IPS-18c (cell line): ENCODE results near the gene HS3ST4.

Source experiments
- H3K4me3 ChIP-seq: 2 replicates; pipeline ENCODE4 v1.7.0; 2013; ENCODE audit warnings: low read depth, mild to moderate bottlenecking, low read length, moderate library complexity; ENCODE audit not compliant: insufficient read depth
- H3K9me3 ChIP-seq: one replicate; pipeline ENCODE4 v1.6.1; 2013; ENCODE audit warnings: mild to moderate bottlenecking, low read length, moderate library complexity; ENCODE audit not compliant: control insufficient read depth, insufficient read depth

Gene HS3ST4

GRCh38 chr16:25855063-25855462, 163.3 kb downstream of the HS3ST4 start:
- Histone ChIP-seq H3K9me3 (no peaks in the 10 kb centered on the region), H3K4me3 (0 out of 2 replicates have a peak overlapping the region, but pooled peaks have one; percentile 16)

- no peak overlapping the region for H3K4me3 ChIP-seq
- no peaks in the 10 kb centered on the region for H3K9me3 ChIP-seq
Measured at GRCh38 chr16:25855818-25856217, 164.1 kb downstream of the HS3ST4 start.

- no peaks in the 10 kb centered on the region for H3K9me3 ChIP-seq
- no peak overlapping the region for H3K4me3 ChIP-seq
Measured at GRCh38 chr16:25859645-25860044, 167.9 kb downstream of the HS3ST4 start.

GRCh38 chr16:25867041-25867440, 175.3 kb downstream of the HS3ST4 start:
- Histone ChIP-seq H3K9me3 (no peaks in the 10 kb centered on the region), H3K4me3 (no peak overlapping the region)

- H3K9me3 ChIP-seq: no peaks in the 10 kb centered on the region
Measured at GRCh38 chr16:25868106-25868505, 176.3 kb downstream of the HS3ST4 start.

GRCh38 chr16:25868706-25869370, 177.1 kb downstream of the HS3ST4 start:
- H3K4me3 ChIP-seq: no peak overlapping the region
- H3K9me3 ChIP-seq: no peaks in the 10 kb centered on the region

More at GRCh38 chr16:25868106-25868505, 176.3 kb downstream of the HS3ST4 start:
- no peak overlapping the region for H3K4me3 ChIP-seq

DNA sequence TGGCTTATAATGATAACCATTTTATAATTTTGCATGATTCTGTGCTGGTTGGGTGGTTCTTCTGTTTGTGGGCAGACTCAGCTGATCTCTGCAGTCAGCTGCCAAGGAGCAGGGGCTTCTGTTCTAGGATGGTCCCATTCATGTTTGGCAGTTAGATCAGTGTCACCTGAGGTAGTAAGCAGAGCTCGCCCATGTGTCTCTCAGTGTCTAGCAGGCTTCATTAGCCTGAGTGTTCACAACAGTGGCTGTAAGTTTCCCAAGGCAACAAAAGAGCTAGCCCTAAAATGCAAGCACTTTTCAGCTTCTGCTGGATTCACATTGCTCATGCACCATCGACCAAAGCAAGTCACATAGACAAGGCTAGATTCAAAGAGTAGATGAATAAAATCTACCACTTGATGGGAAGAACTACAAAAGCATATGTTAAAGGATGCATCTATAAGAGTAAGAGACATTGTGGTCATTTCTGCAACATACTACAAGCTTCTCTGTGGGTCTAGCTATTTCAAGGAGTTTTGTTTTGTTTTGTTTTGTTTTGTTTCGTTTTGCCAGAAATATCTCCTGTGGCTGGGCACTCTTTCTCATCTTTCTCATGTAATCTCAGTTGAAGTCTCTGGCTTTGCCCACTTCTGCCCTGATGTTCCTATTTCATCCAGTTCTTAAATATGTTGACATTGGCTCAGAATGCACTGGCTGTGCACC, 180.8 kb downstream of the HS3ST4 start:
- H3K9me3 ChIP-seq: no peaks in the 10 kb centered on the region
- no peak overlapping the region for H3K4me3 ChIP-seq

GRCh38 chr16:25874196-25874595, 182.4 kb downstream of the HS3ST4 start:
- Histone ChIP-seq H3K4me3 (no peak overlapping the region), H3K9me3 (no peaks in the 10 kb centered on the region)

DNA sequence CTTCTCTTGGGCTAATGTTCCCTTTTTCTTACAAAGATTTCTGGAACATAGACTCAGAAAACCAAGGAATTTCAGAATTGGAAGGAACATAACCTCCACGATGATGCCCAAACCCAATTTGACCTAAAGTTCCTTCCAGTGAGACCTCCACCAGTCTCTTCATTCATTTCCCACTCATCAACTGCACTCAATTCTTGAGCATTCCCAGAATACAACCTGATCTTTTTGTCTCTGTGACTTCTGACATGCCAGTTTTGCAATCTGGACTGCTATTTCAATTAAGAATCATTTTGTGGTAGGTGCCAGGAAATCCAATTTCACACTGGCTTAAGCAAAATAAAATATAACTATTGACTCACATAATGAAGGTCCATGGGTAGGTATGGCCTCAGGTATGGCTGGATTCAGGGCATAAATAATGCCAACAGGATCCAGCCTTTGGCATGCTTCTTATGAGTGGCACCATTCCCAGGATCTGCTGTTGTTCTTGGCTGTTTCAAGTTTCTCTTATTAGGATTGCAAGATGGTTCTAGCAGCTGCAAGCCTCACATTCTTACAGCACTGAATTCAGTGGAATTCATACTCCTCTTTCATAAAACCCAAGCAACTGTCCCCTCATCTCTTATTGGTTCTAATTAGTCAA, 184.3 kb downstream of the HS3ST4 start:
- Histone ChIP-seq H3K4me3 (no peak overlapping the region), H3K9me3 (no peaks in the 10 kb centered on the region)

DNA sequence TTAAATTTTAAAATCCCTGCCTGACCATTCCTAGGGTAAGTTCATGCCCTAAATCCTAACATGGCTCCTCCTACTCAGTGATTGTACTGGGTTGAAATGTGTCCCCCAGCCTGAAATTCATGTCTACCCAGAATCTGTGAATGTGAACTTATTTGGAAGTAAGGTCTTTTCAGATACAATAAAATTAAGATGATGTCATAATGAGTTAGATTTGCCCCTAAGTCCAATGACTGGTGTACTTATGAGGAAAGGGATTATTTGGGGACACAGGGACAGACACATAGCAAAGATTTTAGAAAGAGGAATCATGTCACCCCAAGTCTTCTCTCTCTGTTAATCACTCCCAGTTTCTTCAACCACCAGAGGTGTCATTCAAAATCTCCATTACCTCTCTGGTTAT, 185.3 kb downstream of the HS3ST4 start:
- Histone ChIP-seq H3K9me3 (no peaks in the 10 kb centered on the region), H3K4me3 (no peak overlapping the region)

DNA sequence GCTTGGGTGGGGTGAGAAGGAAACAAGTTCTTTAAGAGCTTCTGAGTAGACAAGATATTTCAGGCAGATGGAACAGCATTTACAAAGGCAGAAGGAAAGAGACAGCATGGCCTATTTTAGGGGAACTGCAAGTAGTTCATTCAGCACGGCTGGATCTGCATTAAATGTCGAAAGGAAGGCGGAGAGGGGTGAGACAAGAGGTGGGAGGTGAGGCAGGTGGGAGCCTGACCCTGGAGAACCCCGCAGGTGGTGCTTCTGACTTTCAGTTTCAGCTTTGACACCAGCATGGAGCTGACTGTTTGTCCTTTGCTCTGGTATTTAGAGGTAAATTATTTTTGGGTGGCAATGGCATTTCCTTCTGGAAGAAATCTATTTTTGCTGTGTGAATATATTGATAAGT, 194.8 kb downstream of the HS3ST4 start:
- H3K9me3 ChIP-seq: no peaks in the 10 kb centered on the region
- no peak overlapping the region for H3K4me3 ChIP-seq

DNA sequence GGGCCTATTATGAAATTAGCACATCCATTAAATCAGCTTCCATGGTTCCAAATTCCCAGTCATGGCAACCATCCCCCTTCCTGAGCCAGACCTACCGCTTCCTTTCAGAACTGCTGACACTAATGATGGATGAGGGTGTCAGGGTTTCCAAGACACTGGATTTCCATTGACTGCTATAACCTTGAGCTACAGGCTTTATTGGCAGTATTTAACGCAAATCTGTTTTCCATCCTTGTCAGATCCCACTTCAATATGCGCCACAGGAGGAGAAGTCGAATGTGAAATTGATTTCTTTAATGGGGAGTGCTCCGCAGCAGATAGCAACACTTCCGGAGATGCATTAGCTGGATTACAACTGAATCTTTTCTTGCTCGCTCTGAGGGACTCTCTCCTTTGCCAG, 197.1 kb downstream of the HS3ST4 start:
- H3K4me3 ChIP-seq: no peak overlapping the region
- H3K9me3 ChIP-seq: no peaks in the 10 kb centered on the region

DNA sequence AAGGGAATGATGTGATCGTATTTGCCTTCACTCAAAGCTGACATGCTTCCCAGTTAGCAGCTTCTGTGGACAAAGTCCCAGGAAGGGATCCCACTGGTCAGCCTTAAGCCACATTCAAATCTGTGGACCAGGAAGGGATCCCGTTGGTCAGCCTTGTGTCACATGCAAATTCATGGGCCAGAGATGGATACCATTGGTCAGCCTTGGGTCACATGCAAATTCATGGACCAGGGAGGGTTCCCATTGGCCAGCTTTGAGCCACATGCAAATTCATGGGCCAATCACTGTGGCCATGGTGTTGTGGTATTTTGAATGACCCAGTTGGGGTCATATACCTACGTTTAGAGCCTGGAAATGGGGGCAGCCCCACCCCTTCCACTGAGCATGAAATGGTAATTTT, 201.6 kb downstream of the HS3ST4 start:
- H3K9me3 ChIP-seq: no peaks in the 10 kb centered on the region
- H3K4me3 ChIP-seq: no peak overlapping the region

GRCh38 chr16:25894093-25894492, 202.3 kb downstream of the HS3ST4 start:
- Histone ChIP-seq H3K4me3 (no peak overlapping the region), H3K9me3 (no peaks in the 10 kb centered on the region)

DNA sequence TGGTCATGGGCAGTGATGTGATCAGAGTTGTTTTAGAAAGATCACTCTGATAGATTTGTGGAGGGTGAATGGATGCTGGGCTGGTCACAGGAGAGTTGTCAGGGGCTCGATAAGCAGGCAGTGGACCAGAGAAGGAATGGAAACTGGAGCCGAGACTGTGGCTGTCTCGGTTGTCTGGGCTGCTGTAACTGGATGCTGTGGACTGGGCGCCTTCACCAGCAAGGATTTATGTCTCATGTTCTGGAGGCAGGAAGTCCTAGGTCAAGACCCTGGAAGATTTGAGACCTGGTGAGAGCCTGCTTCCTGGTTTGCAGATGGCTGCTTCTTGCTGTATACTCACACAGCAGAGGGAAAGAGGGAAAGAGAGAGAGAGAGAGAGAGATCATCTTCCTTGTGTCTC, 203.6 kb downstream of the HS3ST4 start:
- Histone ChIP-seq H3K4me3 (no peak overlapping the region), H3K9me3 (no peaks in the 10 kb centered on the region)

DNA sequence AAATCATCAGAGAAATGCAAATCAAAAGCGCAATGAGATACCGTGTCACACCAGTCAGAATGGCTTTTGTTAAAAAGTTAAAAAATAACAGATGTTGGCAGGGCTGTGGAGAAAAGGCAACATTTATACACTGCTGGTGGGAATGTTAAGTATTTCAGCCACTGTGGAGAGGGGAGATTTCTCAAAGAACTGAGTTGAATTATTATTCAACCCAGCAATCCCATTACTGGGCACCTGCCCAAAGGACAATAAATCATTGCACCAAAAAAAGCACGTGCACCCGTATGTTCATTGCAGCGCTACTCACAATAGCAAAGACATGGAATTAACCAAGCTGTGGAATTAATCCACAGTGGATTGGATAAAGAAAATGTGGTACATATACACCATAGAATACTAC, 204.7 kb downstream of the HS3ST4 start:
- Histone ChIP-seq H3K4me3 (no peak overlapping the region), H3K9me3 (no peaks in the 10 kb centered on the region)

- no peaks in the 10 kb centered on the region for H3K9me3 ChIP-seq
- H3K4me3 ChIP-seq: no peak overlapping the region
Measured at GRCh38 chr16:25897702-25898101, 205.9 kb downstream of the HS3ST4 start.

DNA sequence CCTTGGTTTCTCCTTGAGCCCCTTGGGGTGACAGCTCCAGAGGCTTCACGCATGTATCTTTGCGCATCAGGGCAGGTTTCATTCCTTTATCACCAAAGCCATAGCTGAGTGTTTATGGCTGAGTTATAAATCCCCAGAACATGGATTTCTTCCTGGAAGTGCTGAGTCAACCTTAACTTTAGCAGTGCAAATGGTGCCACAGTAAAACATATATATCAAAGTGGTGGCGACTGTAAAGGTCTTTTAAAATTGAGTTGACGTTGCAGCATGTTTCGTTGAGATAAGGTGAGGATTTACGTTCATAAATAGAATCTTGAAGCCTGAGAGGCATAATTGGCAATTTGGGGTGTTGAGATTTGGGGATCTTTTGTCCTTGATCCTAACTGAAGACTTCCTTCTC, 214.1 kb downstream of the HS3ST4 start:
- no peaks in the 10 kb centered on the region for H3K9me3 ChIP-seq
- H3K4me3 ChIP-seq: no peak overlapping the region
